AG10803 (cell line): Measurements from ENCODE around the gene URGCP.
"Not testable (repeated sequence)": the region's sequence is repeated elsewhere in the genome, so short reads cannot be mapped to it uniquely, and the experiment has no call there.

Experiments
- DNase-seq: peaks from one replicate; pipeline ENCODE4 v3.0.0; 2010; ENCODE audit warnings: low read depth
- H3K4me3 ChIP-seq: 2 replicates; pipeline ENCODE4 v1.5.1; 2011; ENCODE audit warnings: mild to moderate bottlenecking, low read length, control low read depth
- CTCF ChIP-seq: conservative IDR thresholded peaks from 2 replicates; pipeline ENCODE4 v1.5.1; 2011; ENCODE audit warnings: mild to moderate bottlenecking, low read length, control low read depth, inconsistent platforms

Gene URGCP

DNA sequence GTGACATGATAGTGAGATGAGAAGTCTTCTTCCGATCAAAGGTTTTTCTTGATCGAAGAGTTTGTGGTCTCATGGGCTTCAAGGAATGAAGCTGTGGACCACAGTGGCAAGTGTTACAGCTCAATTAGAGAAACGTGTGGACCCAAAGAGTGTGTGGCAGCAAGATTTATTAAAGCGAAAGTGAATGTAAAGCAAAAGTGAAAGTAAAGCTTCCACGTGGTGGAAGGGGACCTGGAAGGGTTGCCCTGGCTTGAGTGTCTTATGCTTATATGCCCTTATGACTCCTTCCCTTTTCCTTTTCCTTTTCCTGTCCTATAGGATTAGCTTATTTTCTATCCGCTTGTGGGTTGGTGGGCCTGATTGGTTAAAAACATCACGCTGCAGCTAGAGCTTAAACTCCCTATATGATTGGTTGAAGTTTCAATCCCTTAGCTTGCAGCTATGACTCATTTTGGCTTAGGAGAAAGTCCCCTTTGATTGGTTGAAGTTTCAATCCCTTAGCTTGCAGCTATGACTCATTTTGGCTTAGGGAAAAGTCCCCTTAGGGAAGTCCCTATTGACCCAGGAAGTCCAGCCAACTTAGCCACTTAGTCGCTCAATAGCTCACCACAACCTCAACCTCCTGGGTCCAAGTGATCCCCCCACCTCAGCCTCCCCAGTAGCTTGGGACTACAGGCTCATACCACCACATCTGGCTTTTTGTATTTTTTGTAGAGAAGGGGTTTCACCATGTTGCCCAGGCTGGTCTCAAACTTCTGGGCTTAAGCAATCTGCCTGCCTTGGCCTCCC lies 71.7 kb downstream of the URGCP start:
- DNase-seq = peak; percentile 39
- TF ChIP-seq CTCF = no peak
- peak overlapping the region; percentile 33 for H3K4me3 ChIP-seq

DNA sequence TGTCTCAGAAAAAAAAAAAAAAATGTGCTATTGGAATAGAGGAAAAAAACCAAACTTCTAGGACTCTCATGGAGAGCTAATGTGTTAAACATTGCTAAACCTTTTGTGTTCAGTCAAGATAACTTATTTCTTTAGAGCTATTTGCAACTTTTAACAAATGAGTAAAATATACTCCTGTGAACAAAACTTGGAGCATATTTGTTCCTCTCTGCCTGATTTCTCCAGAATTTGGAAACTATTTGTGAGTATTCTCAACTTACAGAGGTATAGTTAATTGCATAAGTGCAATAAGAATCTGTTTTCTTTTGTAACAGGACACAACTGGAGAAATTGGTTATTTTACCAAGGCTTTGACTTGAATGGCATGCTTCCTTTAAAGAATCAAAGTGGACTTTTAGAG lies 75.5 kb downstream of the URGCP start:
- H3K4me3 ChIP-seq, DNase-seq: not testable (repeated sequence)
